Measurements from ENCODE around the gene APBB1IP.
A peak's percentile ranks its signal among the peaks of the same experiment; 100 is the strongest.

Gene APBB1IP

GRCh38 chr10:26525586-26525985 lies 87.4 kb downstream of the APBB1IP start:
- no peak overlapping the region for H3K27ac ChIP-seq
- no peak for TF ChIP-seq CTCF (IDR thresholded peaks at IDR 0.05)
- TF ChIP-seq ZFX (IDR thresholded peaks at IDR 0.05; ENCODE audit: borderline replicate concordance) = no peak

GRCh38 chr10:26527018-26527417 lies 88.9 kb downstream of the APBB1IP start:
- TF ChIP-seq CTCF (IDR thresholded peaks at IDR 0.05) = no peak
- TF ChIP-seq ZFX (IDR thresholded peaks at IDR 0.05; ENCODE audit: borderline replicate concordance) = no peak
- no peak overlapping the region for H3K27ac ChIP-seq

GRCh38 chr10:26528048-26528447 lies 89.9 kb downstream of the APBB1IP start:
- TF ChIP-seq ZFX (IDR thresholded peaks at IDR 0.05; ENCODE audit: borderline replicate concordance) = no peak
- TF ChIP-seq CTCF (IDR thresholded peaks at IDR 0.05) = no peak

GRCh38 chr10:26528715-26529393 lies 90.7 kb downstream of the APBB1IP start:
- no peak for TF ChIP-seq CTCF (IDR thresholded peaks at IDR 0.05)
- no peak overlapping the region for H3K27ac ChIP-seq

More at GRCh38 chr10:26528048-26528447, 89.9 kb downstream of the APBB1IP start:
- H3K27ac ChIP-seq = no peak overlapping the region

GRCh38 chr10:26534384-26534783 lies 96.2 kb downstream of the APBB1IP start:
- TF ChIP-seq ZFX (IDR thresholded peaks at IDR 0.05; ENCODE audit: borderline replicate concordance) = no peak
- TF ChIP-seq CTCF (IDR thresholded peaks at IDR 0.05) = peak; percentile 70
- no peak overlapping the region for H3K27ac ChIP-seq

GRCh38 chr10:26540601-26541000 lies 102.5 kb downstream of the APBB1IP start:
- TF ChIP-seq ZFX (IDR thresholded peaks at IDR 0.05; ENCODE audit: borderline replicate concordance) = no peak
- TF ChIP-seq CTCF (IDR thresholded peaks at IDR 0.05) = no peak
- H3K27ac ChIP-seq = no peak overlapping the region

GRCh38 chr10:26543567-26544306 lies 105.6 kb downstream of the APBB1IP start:
- H3K27ac ChIP-seq = no peak overlapping the region
- TF ChIP-seq CTCF (IDR thresholded peaks at IDR 0.05) (no peak), ZFX (IDR thresholded peaks at IDR 0.05; ENCODE audit: borderline replicate concordance) (no peak)

Data from 22Rv1 (cell line).